HG03520 (cell line): Measurements from ENCODE around the gene SLC41A1.
"Not testable (repeated sequence)": the region's sequence is repeated elsewhere in the genome, so short reads cannot be mapped to it uniquely, and the experiment has no call there.

Experiments used
- ATAC-seq: cut with Tn5 transposase; IDR thresholded peaks from one replicate; pipeline ENCODE4 v1.9.1; 2021; ENCODE audit warnings: mild to moderate bottlenecking, moderate library complexity; ENCODE audit not compliant: unreplicated experiment

SLC41A1 gene

GRCh38 chr1:205823260-205823659 lies 10.3 kb upstream of the SLC41A1 start:
- ATAC-seq: not testable (repeated sequence)

GRCh38 chr1:205822397-205822796 lies 9.4 kb upstream of the SLC41A1 start:
- no peak for ATAC-seq

GRCh38 chr1:205817988-205818387 lies 5.0 kb upstream of the SLC41A1 start:
- ATAC-seq: no peak

GRCh38 chr1:205817364-205817763 lies 4.4 kb upstream of the SLC41A1 start:
- ATAC-seq: no peak

GRCh38 chr1:205813755-205814058 lies 709 bp upstream of the SLC41A1 start:
- ATAC-seq: no peak

- ATAC-seq: no peak
These were observed 624 bp downstream of the SLC41A1 start for GRCh38 chr1:205812271-205812877.

- ATAC-seq: no peak
These were observed 1.3 kb downstream of the SLC41A1 start for GRCh38 chr1:205811660-205812059.

- no peak for ATAC-seq
These were observed 2.4 kb downstream of the SLC41A1 start for GRCh38 chr1:205810448-205811157.

GRCh38 chr1:205809942-205810345 lies 3.1 kb downstream of the SLC41A1 start:
- ATAC-seq: no peak

GRCh38 chr1:205809469-205809868 lies 3.5 kb downstream of the SLC41A1 start:
- no peak for ATAC-seq

GRCh38 chr1:205805082-205805711 lies 7.8 kb downstream of the SLC41A1 start:
- no peak for ATAC-seq

- ATAC-seq: no peak
These were observed 8.4 kb downstream of the SLC41A1 start for GRCh38 chr1:205804605-205805004.

GRCh38 chr1:205803986-205804385 lies 9.0 kb downstream of the SLC41A1 start:
- no peak for ATAC-seq

- ATAC-seq: no peak
These were observed 10.9 kb downstream of the SLC41A1 start for GRCh38 chr1:205802060-205802459.

GRCh38 chr1:205800981-205801703 lies 11.9 kb downstream of the SLC41A1 start:
- no peak for ATAC-seq

- no peak for ATAC-seq
These were observed 12.6 kb downstream of the SLC41A1 start for GRCh38 chr1:205800427-205800826.

GRCh38 chr1:205798577-205798976 lies 14.4 kb downstream of the SLC41A1 start:
- no peak for ATAC-seq

GRCh38 chr1:205797168-205797567 lies 15.8 kb downstream of the SLC41A1 start:
- no peak for ATAC-seq

- ATAC-seq: no peak
These were observed 18.8 kb downstream of the SLC41A1 start for GRCh38 chr1:205794011-205794730.

- no peak for ATAC-seq
These were observed 19.9 kb downstream of the SLC41A1 start for GRCh38 chr1:205792961-205793673.
